GM18498 (cell line): ENCODE results near the gene PC.
"Not testable (repeated sequence)": the region's sequence is repeated elsewhere in the genome, so short reads cannot be mapped to it uniquely, and the experiment has no call there.

Experiments
- ATAC-seq: cut with Tn5 transposase; IDR thresholded peaks from one replicate; pipeline ENCODE4 v1.9.1; 2021; ENCODE audit warnings: mild to moderate bottlenecking, moderate library complexity; ENCODE audit not compliant: unreplicated experiment

PC gene

GRCh38 chr11:66800720-66801428, 157.3 kb downstream of the PC start:
- ATAC-seq = peak; percentile 67

DNA sequence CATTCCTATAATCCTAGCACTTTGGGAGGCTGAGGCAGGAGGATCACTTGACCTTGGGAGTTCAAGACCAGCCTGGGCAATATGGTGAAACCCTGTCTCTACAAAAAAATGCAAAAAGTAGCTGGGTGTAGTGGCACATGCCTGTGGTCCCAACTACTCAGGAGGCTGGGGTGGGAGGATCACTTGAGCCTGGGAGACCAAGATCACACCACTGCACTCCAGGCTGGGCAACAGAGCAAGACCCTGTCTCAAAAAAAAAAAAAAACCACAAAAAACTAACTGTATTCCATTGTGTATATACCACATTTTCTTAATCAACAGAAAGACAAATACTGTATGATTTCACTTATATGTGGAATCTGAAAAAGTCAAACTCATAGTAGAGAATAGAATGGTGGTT, 158.4 kb downstream of the PC start:
- ATAC-seq = not testable (repeated sequence)
